Mesenchymal stem cell (in vitro differentiated cells and primary cell): ENCODE results near the gene PITX3.
"Not testable (repeated sequence)": the region's sequence is repeated elsewhere in the genome, so short reads cannot be mapped to it uniquely, and the experiment has no call there.

Experiments
- DNase-seq: peaks from one replicate; pipeline ENCODE4 v3.0.0-alpha.2; 2013
- H2AFZ ChIP-seq: one replicate; pipeline ENCODE4 v1.6.1; 2013; ENCODE audit warnings: low read depth, mild to moderate bottlenecking, control low read depth, inconsistent platforms, low read length, moderate library complexity
- H2AK5ac ChIP-seq: 2 replicates; pipeline ENCODE4 v1.6.1; 2013; ENCODE audit warnings: low read length, moderate library complexity, mild to moderate bottlenecking, inconsistent platforms; ENCODE audit not compliant: severe bottlenecking
- H2BK120ac ChIP-seq: one replicate; pipeline ENCODE4 v1.6.1; 2013; ENCODE audit warnings: low read depth, mild to moderate bottlenecking, inconsistent platforms, low read length, moderate library complexity
- H2BK12ac ChIP-seq, 2 experiments: one replicate each; pipeline ENCODE4 v1.6.1; 2013; ENCODE audit warnings: inconsistent platforms in 2 of 2, low read length in 2 of 2, mild to moderate bottlenecking in 2 of 2, moderate library complexity in 2 of 2, control low read depth in 1 of 2
- H2BK15ac ChIP-seq: one replicate; pipeline ENCODE4 v1.6.1; 2013; ENCODE audit warnings: mild to moderate bottlenecking, low read depth, inconsistent platforms; ENCODE audit not compliant: poor library complexity, severe bottlenecking
- H2BK5ac ChIP-seq: 2 replicates; pipeline ENCODE4 v1.6.1; 2013; ENCODE audit warnings: low read depth, mild to moderate bottlenecking, low read length, control low read depth, inconsistent platforms; ENCODE audit not compliant: poor library complexity, severe bottlenecking
- H3K14ac ChIP-seq, 2 experiments: one replicate each; pipeline ENCODE4 v1.6.1; 2013; ENCODE audit warnings: inconsistent platforms in 2 of 2, low read length in 2 of 2, control low read depth in 1 of 2, mild to moderate bottlenecking in 1 of 2, moderate library complexity in 1 of 2
- H3K18ac ChIP-seq, 2 experiments: one replicate each; pipeline ENCODE4 v1.6.1; 2013; ENCODE audit warnings: inconsistent platforms in 2 of 2, low read length in 2 of 2, control low read depth in 1 of 2, low read depth in 1 of 2, mild to moderate bottlenecking in 1 of 2
- H3K23ac ChIP-seq, 2 experiments: one replicate each; pipeline ENCODE4 v1.6.1; 2013; ENCODE audit warnings: inconsistent platforms in 2 of 2, low read length in 2 of 2, mild to moderate bottlenecking in 2 of 2, moderate library complexity in 2 of 2, control low read depth in 1 of 2
- H3K27ac ChIP-seq: 2 replicates; pipeline ENCODE4 v1.5.1; 2013; ENCODE audit warnings: mild to moderate bottlenecking, moderate library complexity, low read length, control low read depth, inconsistent platforms; ENCODE audit not compliant: poor library complexity, severe bottlenecking
- H3K27me3 ChIP-seq, 2 experiments: 2 replicates each; pipeline versions ENCODE4 v1.6.1 to v1.7.0; 2013; ENCODE audit warnings: low read length in 2 of 2, mild to moderate bottlenecking in 2 of 2, moderate library complexity in 2 of 2, control low read depth in 1 of 2, inconsistent platforms in 1 of 2; ENCODE audit not compliant: control insufficient read depth in 1 of 2, insufficient read depth in 1 of 2
- H3K36me3 ChIP-seq, 2 experiments: 2 replicates each; pipeline versions ENCODE4 v1.6.1 to v1.7.0; 2013; ENCODE audit warnings: low read length in 2 of 2, control low read depth in 1 of 2, inconsistent platforms in 1 of 2, low read depth in 1 of 2, mild to moderate bottlenecking in 1 of 2; ENCODE audit not compliant: insufficient read depth in 2 of 2, control insufficient read depth in 1 of 2
- H3K4ac ChIP-seq, 2 experiments: one replicate each; pipeline ENCODE4 v1.6.1; 2013; ENCODE audit warnings: inconsistent platforms in 2 of 2, low read length in 2 of 2, mild to moderate bottlenecking in 2 of 2, moderate library complexity in 2 of 2, control low read depth in 1 of 2, low read depth in 1 of 2
- H3K4me1 ChIP-seq: 2 replicates; pipeline ENCODE4 v1.6.1; 2013; ENCODE audit warnings: low read depth, low read length, control low read depth; ENCODE audit not compliant: control insufficient read depth, insufficient read depth
- H3K4me2 ChIP-seq: 2 replicates; pipeline ENCODE4 v1.6.1; 2013; ENCODE audit warnings: low read length, mild to moderate bottlenecking, inconsistent platforms; ENCODE audit not compliant: poor library complexity, severe bottlenecking
- H3K4me3 ChIP-seq, 2 experiments: 2 replicates each; pipeline versions ENCODE4 v1.5.1 to v1.7.0; 2013; ENCODE audit warnings: low read length in 2 of 2, mild to moderate bottlenecking in 2 of 2, control low read depth in 1 of 2, low read depth in 1 of 2; ENCODE audit not compliant: insufficient read depth in 1 of 2
- H3K79me1 ChIP-seq: replicated peaks from 2 replicates; pipeline ENCODE4 v1.6.1; 2013; ENCODE audit warnings: mild to moderate bottlenecking, control low read depth, low read length, inconsistent platforms; ENCODE audit not compliant: poor library complexity, severe bottlenecking
- H3K9ac ChIP-seq: 2 replicates; pipeline ENCODE4 v1.7.0; 2013; ENCODE audit warnings: mild to moderate bottlenecking, low read length, moderate library complexity
- H3K9me3 ChIP-seq: 2 replicates; pipeline ENCODE4 v1.7.0; 2013; ENCODE audit warnings: mild to moderate bottlenecking, low read length; ENCODE audit not compliant: control insufficient read depth
- H4K8ac ChIP-seq: one replicate; pipeline ENCODE4 v1.6.1; 2013; ENCODE audit warnings: inconsistent platforms, mild to moderate bottlenecking, low read length, moderate library complexity
- H4K91ac ChIP-seq: one replicate; pipeline ENCODE4 v1.6.1; 2013; ENCODE audit warnings: mild to moderate bottlenecking, low read length, inconsistent platforms
- WGBS: methylation state at CpG from one replicate; pipeline ENCODE4 v1.1.7; 2013; ENCODE audit warnings: mixed read lengths; 5-methylcytosine and 5-hydroxymethylcytosine counted together

The PITX3 gene

DNA sequence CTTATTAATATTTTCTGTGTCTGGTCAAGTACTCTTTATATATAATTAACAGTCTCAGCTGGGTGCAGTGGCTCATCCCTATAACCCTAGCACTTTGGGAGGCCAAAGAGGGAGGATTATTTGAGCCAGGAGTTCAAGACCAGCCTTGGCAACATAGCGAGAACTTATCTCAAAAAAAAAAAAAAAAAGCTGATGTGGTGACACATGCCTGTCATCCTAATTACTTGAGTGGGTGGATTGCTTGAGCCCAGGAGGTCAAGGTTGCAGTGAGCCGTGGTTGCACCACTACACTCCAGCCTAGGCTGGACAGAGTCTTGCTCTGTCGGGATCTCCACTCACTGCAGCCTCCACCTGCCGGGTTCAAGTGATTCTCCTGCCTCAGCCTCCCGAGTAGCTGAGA is 21.9 kb downstream of the PITX3 start:
- no peak overlapping the region for H3K4ac ChIP-seq
- no peak overlapping the region for H2BK5ac ChIP-seq
- no peak for DNase-seq
- no peak overlapping the region for H2BK12ac ChIP-seq
- no peak overlapping the region for H3K18ac ChIP-seq
- no peak overlapping the region for H4K8ac ChIP-seq
- H3K27ac ChIP-seq = no peak overlapping the region
- H3K27me3 ChIP-seq = peaks cover 6 to 7% of the 10 kb centered on the region in 2 experiments
- no peaks in the 10 kb centered on the region for H3K79me1 ChIP-seq
- H2AFZ ChIP-seq = no peak overlapping the region
- H4K91ac ChIP-seq = no peak overlapping the region
- WGBS = 77% methylated on average over 5 of the region's 5 CpGs
- H3K4me3 ChIP-seq = no peak overlapping the region
- no peak overlapping the region for H3K14ac ChIP-seq
- H3K9me3 ChIP-seq = no peaks in the 10 kb centered on the region
- H3K4me2 ChIP-seq = no peak overlapping the region
- H2BK120ac ChIP-seq = no peak overlapping the region
- H2BK15ac ChIP-seq = no peak overlapping the region
- H3K9ac ChIP-seq = no peak overlapping the region
- H3K23ac ChIP-seq = no peak overlapping the region
- H3K36me3 ChIP-seq = no peaks in the 10 kb centered on the region
- H3K4me1 ChIP-seq = no peaks in the 10 kb centered on the region
- no peak overlapping the region for H2AK5ac ChIP-seq

DNA sequence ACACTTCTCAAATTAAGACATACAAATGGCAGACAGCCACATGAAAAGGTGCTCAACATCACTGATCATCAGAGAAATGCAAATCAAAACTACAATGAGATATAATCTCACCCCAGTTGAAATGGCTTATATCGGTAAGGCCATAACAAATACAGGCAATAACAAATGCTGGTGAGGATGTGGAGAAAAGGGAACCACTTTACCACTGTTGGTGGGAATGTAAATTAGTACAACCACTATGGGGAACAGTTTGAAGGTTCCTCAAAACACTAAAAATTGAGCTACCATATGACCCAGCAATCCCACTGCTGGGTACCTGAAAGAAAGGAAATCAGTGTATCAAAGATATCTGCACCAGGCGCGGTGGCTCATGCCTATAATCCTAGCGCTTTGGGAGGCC is 27.7 kb downstream of the PITX3 start:
- not testable (repeated sequence) for H3K9ac ChIP-seq, H2BK12ac ChIP-seq, H2BK120ac ChIP-seq, H3K79me1 ChIP-seq, H3K4ac ChIP-seq, H3K27me3 ChIP-seq, H4K91ac ChIP-seq, H3K18ac ChIP-seq, H2BK15ac ChIP-seq, H2BK5ac ChIP-seq, H3K14ac ChIP-seq, H4K8ac ChIP-seq, H3K4me3 ChIP-seq, H2AFZ ChIP-seq, H3K36me3 ChIP-seq, H3K23ac ChIP-seq, DNase-seq, H3K9me3 ChIP-seq, H3K4me1 ChIP-seq, H2AK5ac ChIP-seq, H3K4me2 ChIP-seq, H3K27ac ChIP-seq
- 98% methylated on average over 3 of the region's 4 CpGs for WGBS

GRCh38 chr10:102211615-102212299 is 29.6 kb downstream of the PITX3 start:
- H3K36me3 ChIP-seq = no peaks in the 10 kb centered on the region
- H3K27me3 ChIP-seq = no peaks in the 10 kb centered on the region
- no peak overlapping the region for H3K9ac ChIP-seq
- H2BK5ac ChIP-seq = no peak overlapping the region
- no peak overlapping the region for H4K91ac ChIP-seq
- H3K4me3 ChIP-seq = no peak overlapping the region
- H3K4me2 ChIP-seq = no peak overlapping the region
- no peak overlapping the region for H3K4ac ChIP-seq
- no peaks in the 10 kb centered on the region for H3K79me1 ChIP-seq
- no peak overlapping the region for H4K8ac ChIP-seq
- H2BK120ac ChIP-seq = no peak overlapping the region
- no peaks in the 10 kb centered on the region for H3K4me1 ChIP-seq
- no peak overlapping the region for H3K14ac ChIP-seq
- no peak overlapping the region for H3K27ac ChIP-seq
- H2AFZ ChIP-seq = no peak overlapping the region
- H3K9me3 ChIP-seq = no peaks in the 10 kb centered on the region
- H2AK5ac ChIP-seq = no peak overlapping the region
- no peak for DNase-seq
- no peak overlapping the region for H3K23ac ChIP-seq
- no peak overlapping the region for H2BK15ac ChIP-seq
- WGBS = no CpG with 5 or more reads among the region's 3 CpGs
- H3K18ac ChIP-seq = no peak overlapping the region
- H2BK12ac ChIP-seq = no peak overlapping the region

DNA sequence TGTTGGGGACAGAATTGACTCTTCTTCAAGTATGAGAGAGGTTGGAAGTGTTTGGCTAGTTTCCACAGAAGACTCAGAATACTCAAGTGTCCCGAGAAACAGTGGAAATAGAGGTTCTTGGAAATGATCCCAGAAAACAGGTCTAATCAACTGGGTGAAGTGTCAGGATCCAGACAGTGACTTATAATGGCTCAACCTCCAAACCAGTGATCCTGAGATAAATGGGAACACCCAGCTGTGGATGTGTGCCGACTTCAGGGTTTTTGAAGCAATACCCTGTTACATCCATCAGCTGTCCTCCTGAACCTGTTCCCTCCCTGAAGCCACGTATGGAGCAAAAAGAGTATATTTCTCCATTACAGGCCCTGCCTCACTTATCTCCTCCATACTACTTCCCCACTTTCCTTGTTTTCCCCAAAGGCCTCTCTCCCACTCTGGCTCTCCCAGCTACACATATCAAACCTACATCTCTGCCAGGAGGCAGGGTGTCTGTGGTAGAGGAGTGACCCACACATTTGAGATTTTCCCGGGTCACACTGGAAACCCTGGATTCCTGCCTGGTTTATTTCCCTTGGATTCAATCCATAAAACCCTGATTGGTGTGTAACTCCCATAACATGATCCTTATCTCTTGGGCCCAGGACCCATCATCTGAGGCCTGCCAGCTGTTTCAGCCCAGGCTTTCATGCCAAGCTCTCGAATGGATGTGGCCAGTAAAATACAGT is 32.8 kb downstream of the PITX3 start:
- no peak overlapping the region for H2AFZ ChIP-seq
- H2AK5ac ChIP-seq = no peak overlapping the region
- 74% methylated on average over 4 of the region's 5 CpGs for WGBS
- no peak overlapping the region for H3K18ac ChIP-seq
- H3K27ac ChIP-seq = no peak overlapping the region
- no peak overlapping the region for H4K91ac ChIP-seq
- H3K4me3 ChIP-seq = no peak overlapping the region
- no peaks in the 10 kb centered on the region for H3K4me1 ChIP-seq
- H2BK12ac ChIP-seq = no peak overlapping the region
- H2BK5ac ChIP-seq = no peak overlapping the region
- DNase-seq = no peak
- H3K36me3 ChIP-seq = no peaks in the 10 kb centered on the region
- H3K4me2 ChIP-seq = no peak overlapping the region
- H4K8ac ChIP-seq = no peak overlapping the region
- H2BK15ac ChIP-seq = no peak overlapping the region
- no peak overlapping the region for H3K9ac ChIP-seq
- no peak overlapping the region for H3K4ac ChIP-seq
- no peaks in the 10 kb centered on the region for H3K79me1 ChIP-seq
- H2BK120ac ChIP-seq = no peak overlapping the region
- no peak overlapping the region for H3K14ac ChIP-seq
- H3K9me3 ChIP-seq = no peaks in the 10 kb centered on the region
- no peak overlapping the region for H3K23ac ChIP-seq
- H3K27me3 ChIP-seq = peaks cover 0 to 2% of the 10 kb centered on the region in 2 experiments
